MV-4-11 (cell line): ENCODE results near the gene BEGAIN.

Experiments used
- DNase-seq: peaks from one replicate; lab custom pipeline; 2025; lab: John Stamatoyannopoulos, UW

BEGAIN gene

GRCh38 chr14:100587086-100587762, at the start of gene BEGAIN:
BEGAIN (minus strand) TSS chr14:100587417; CDS start chr14:100587290, 127 bp downstream.
- no peak for DNase-seq

GRCh38 chr14:100636559-100636958, 49.3 kb upstream of the BEGAIN start:
- DNase-seq, result no peak

DNA sequence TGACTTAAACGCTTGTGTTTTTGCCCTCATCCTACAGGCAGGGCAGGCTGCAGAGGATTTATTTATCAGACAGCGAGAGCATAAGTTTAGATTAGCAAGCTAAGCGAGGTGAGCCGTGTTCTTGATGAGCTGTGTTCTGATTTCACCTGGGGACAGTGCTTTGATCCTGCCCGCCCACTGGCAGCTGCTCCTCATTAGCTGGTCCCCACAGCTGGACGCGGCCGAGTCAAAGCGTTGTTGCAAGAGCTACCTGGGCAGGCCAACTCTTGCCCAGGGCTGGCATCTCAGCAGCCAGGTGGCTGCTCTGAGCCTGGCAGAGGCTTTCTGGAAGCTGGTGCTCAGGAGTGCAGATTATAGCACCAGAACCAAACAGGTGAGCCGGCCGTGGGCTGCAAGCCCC, 46.8 kb upstream of the BEGAIN start:
- DNase-seq, result no peak

GRCh38 chr14:100633406-100633805, 46.2 kb upstream of the BEGAIN start:
- DNase-seq, result no peak

GRCh38 chr14:100629696-100630095, 42.5 kb upstream of the BEGAIN start:
- no peak for DNase-seq

DNA sequence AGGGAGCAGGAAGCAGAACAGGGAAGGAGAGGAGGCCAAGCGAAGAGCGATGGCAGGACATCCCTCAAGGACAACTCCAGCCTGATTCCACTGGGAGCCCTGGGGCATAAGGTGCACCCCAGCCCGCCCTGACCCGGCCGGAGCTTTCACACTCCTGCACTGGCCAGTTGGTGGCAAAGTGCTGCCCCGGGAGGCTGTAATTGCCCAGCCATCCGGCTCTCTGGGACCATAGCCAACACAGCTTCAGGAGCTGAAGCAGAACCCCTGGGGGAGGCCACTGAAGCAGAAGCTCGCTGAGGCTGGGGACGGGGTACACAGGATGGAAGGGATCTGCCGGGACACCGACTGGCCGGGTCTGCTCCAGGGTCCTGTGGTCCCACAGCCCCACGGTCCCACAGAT, 41.9 kb upstream of the BEGAIN start:
- no peak for DNase-seq

DNA sequence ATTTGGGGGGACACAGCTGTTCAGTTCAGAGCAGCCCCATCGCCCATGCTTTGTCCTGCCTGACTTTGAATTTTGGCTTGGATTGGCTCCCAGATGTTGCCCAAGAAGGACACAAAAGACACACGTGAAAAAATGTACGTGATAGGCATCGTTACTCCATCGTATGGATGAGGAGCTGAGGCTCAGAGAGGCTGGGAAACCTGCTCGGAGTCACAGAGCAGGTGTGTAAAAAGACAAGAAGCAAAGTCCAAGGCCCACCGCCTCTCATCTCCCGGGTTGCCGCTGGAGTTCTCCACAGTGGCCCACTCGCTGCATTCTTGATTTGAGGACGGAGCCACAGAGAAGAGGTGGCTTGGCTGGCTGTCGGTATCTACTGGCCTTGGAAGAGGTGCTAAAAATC, 41.0 kb upstream of the BEGAIN start:
- no peak for DNase-seq

- DNase-seq, result no peak
These were observed 39.4 kb upstream of the BEGAIN start for GRCh38 chr14:100626614-100627013.

- DNase-seq, result no peak
These were observed 36.7 kb upstream of the BEGAIN start for GRCh38 chr14:100623961-100624360.

- DNase-seq, result no peak
These were observed 36.3 kb upstream of the BEGAIN start for GRCh38 chr14:100623557-100623956.

DNA sequence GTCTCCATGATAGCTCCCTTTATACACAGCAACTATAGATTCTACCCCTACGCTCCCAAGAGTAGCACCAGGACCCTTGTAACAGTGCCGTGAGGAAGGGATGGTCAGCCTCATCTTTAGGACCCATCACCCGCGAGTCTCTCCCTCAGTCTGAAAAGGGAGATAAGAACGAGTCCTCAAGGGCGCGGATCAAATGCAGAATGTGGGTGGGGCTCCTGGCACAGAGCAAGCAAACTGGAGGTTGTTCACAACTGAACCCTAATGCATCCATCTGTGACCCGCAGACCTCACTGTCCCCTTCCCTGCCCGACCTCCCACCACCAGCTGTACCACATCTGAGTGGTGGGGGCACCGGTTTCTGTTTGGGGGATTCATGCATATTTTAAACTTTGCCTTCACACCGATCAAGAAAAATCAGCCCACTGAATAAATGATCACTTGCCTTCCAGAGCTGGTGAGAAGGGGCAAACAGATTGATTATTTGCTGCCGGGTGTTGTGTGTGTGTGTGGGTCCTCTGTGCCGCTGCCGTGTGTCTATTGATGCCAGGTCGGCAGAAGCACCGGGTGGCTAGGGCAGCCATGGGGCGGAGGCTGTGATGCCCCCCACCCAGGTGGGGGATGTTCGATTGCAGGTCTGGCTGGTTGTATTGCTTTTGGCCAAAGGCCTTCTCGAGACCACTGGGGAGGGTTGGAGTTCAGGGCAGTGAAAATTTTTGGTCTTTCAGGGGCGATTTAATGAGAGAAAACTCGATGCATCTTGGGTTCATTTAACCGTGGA, 35.7 kb upstream of the BEGAIN start:
- no peak for DNase-seq

- DNase-seq, result peak; percentile 84
These were observed 35.0 kb upstream of the BEGAIN start for GRCh38 chr14:100622224-100622623.

DNA sequence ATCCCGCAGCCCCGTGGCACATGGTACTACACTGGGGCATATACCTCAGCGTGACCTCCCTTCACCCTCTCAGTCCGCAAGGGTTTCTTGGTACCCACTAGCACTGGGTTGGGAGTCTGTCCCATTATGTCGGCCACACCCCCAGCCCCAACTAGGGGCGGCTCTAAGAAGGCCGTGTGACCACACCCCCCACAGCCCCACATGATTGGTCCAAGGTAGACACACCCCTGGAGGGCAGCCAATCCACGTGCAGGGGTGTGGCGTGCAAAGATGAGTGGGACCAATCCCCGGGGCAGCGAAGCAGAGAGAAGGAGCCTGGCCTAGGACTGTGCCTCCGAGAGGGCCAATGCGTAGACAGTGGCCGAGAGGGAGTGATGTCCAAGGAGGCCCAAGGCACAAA, 34.6 kb upstream of the BEGAIN start:
- DNase-seq, result peak; percentile 23

DNA sequence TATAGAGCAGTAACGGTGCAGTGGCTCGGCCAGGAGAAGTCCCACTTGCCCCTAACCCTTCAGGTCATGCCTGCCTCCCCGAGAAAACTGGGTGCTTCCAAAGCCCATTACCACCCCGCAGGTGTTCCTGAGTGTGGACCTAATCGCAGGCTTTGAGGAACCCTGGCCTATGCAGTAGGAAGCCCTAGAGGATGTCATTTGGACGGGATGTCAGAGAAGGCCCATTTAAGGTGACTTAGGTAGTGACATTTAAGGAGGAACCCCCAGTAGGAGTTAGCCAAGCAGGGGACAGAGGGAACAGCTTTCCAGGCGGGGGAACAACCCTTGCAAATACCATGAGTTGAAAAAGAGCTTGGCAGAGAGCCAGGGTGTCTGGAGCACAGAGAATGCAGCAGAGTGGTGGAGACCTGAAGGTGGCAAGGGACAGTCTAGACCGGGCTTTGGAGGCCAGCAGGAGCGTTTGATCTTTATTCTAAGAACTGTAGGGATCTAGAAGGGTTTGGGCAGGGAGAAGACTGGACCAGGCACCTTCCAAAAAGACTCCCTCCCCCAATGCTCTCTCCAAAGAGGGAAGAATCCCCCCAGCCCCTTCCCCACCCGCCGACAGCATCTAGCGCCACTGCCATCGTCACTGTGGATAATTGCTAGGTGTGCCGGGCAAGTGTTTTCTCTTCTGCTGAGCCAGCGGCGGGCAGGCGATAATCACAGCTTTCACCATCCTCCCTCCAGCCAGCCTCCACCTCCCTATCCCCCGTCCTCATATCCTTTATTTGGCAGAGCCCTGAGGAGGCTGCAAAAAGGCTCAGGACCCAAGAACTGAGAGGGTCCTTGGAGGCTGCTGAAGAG, 33.3 kb upstream of the BEGAIN start:
- DNase-seq, result no peak

GRCh38 chr14:100619396-100620254, 32.4 kb upstream of the BEGAIN start:
- DNase-seq, result no peak

- peak; percentile 41 for DNase-seq
These were observed 31.6 kb upstream of the BEGAIN start for GRCh38 chr14:100618763-100619320.

DNA sequence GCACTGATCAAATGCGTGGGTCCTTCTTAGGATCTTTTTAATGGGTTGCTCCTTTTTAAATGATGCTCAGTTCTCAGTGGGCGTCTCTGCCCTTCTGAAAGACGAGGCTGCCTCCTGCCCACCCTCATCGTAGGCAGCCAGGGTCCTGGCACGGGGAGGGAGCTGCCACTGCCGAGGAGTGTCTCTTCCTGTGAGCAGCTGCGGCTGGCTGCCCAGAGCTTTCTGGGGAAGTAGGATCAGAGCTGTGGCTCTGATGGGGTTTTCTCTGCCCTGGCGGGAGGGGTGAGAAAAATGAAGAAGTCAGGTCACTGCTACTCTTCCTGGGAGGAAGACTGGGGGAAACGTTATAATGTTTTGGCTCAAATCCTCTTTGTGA, 31.1 kb upstream of the BEGAIN start:
- peak; percentile 88 for DNase-seq

GRCh38 chr14:100617410-100618317, 30.4 kb upstream of the BEGAIN start:
- DNase-seq, result peak; percentile 69

- no peak for DNase-seq
These were observed 29.7 kb upstream of the BEGAIN start for GRCh38 chr14:100616854-100617409.
